ENCODE measurements around the gene PPP2R5D.
A peak's percentile ranks its signal among the peaks of the same experiment; 100 is the strongest.
"Not testable (repeated sequence)": the region's sequence is repeated elsewhere in the genome, so short reads cannot be mapped to it uniquely, and the experiment has no call there.

The PPP2R5D gene

GRCh38 chr6:43032326-43032725 is 48.0 kb downstream of the PPP2R5D start:
- DNase-seq (ENCODE audit: low read depth) = no peak

- no peak for DNase-seq (ENCODE audit: low read depth)
These were observed 49.3 kb downstream of the PPP2R5D start for GRCh38 chr6:43033496-43034189.

- DNase-seq (ENCODE audit: low read depth) = no peak
These were observed 49.8 kb downstream of the PPP2R5D start for GRCh38 chr6:43034190-43034525.

- no peak for DNase-seq (ENCODE audit: low read depth)
These were observed 51.3 kb downstream of the PPP2R5D start for GRCh38 chr6:43035495-43036194.

DNA sequence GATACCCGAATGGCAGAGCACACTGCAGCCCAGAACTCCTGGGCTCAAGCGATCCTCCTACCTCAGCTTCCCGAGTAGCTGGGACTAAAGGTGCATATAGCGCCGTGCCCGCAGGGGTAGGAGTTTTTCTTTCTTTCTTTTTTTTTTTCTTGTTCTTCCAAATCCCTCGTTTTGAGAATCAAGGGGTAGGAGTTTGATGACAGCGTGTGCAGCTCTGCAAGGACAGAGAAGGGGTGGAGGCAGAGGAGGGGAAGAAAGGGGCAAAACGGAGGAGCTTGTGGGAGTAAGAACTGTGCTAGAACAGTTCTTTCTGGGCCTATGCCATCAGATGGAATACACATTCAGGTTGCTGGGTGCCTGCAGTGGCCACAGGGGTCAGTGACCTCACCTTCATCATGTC is 52.3 kb downstream of the PPP2R5D start:
- no peak for DNase-seq (ENCODE audit: low read depth)

DNA sequence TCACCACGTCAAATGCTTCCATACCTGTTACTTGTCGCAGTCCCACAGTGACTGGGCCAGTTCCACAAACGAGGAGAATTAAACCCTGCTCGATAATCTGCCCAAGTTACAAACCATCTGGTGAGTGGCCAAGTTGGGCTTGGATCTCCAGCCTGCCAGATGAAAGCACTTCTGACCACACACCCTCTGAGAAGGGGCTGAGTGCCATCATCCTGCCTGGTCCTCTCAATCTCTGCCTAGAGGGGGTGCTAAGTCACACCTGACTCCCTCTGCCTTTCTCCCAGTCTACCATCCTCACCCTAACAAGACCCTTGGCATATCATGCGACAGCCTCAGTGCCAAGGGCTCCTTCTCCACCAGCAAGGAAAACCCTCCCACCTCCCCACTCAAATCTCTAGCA is 52.8 kb downstream of the PPP2R5D start:
- DNase-seq (ENCODE audit: low read depth) = no peak

DNA sequence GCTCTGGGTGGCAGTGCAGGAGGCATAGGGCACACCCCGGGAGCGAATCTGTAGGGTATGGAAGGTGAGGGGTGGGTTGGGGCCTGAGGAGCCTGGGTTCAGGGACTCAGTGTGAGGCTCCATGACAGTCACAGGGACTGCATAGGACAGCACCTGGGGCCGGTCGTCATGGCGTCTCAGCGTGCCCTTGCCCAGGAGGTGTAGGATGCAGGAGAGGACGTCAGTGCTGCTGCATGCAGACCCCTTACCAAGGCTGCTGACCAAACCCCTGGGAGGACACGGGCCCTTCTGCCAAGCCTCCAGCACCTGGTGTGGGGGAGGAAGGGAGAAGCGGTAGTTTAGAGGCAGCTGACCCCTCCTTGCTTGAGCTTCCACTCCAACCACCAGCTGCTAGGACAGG is 53.3 kb downstream of the PPP2R5D start:
- no peak for DNase-seq (ENCODE audit: low read depth)

DNA sequence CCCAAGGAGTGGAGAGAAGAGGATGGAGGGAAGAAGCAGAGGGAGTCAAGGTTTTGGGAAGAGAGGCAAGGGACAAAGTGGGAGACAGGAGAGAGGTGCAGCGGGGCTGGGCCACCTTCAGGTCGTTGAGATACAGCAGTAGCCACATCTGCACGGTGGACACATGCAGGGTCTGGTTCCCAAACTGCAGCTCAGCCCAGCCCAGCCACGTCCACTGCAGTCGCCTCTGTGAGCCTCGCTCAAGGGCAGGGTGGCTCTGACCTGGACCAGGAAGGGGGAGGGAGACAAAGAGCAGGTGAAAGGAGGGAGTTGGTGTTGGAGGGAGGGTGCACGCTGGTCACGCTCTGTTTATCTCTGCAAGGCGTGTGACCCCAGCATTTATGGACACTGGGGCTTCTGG is 54.4 kb downstream of the PPP2R5D start:
- no peak for DNase-seq (ENCODE audit: low read depth)

GRCh38 chr6:43040542-43041257 is 56.3 kb downstream of the PPP2R5D start:
- no peak for DNase-seq (ENCODE audit: low read depth)

GRCh38 chr6:43041475-43041874 is 57.1 kb downstream of the PPP2R5D start:
- DNase-seq (ENCODE audit: low read depth) = not testable (repeated sequence)

DNA sequence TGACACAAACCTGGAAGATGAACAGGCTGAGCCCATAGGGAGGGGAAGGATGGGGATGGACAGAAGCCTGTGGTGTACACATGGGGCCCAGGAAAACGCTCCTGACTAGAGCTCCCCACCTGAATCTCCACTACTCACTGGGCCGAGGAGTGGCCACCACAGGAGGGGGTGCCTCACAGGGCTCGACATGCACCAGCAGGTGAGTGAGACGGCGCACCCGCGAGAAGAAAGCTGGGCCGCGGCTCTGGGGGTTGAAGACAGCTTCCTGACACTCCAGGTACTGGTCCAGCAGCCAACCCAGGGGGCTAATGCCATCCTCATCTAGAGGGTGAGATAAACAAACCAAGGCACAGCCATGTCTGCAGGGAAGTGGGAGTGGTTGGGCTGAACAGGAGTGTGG is 58.9 kb downstream of the PPP2R5D start:
- DNase-seq (ENCODE audit: low read depth) = no peak

GRCh38 chr6:43045371-43045930 is 61.1 kb downstream of the PPP2R5D start:
- no peak for DNase-seq (ENCODE audit: low read depth)

DNA sequence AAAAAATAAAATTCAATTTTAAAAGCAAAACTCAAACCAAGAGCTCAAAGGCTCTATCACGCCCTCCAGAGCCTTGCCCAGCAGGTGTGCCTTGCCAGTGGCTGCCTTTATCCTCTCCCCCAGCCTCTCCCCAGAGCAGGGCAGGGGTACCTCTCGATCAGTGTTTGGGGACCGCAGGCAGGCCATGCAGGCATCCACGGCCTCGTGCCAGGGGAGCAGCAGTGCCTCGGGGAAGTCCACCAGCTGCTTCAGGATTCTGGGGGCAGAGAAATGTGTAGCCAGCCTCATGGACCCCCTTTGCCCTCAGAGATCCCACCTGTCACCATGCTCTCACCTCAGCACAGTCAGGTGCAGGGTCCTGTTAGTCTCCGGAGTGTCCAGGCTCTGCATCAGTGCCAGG is 63.6 kb downstream of the PPP2R5D start:
- no peak for DNase-seq (ENCODE audit: low read depth)

DNA sequence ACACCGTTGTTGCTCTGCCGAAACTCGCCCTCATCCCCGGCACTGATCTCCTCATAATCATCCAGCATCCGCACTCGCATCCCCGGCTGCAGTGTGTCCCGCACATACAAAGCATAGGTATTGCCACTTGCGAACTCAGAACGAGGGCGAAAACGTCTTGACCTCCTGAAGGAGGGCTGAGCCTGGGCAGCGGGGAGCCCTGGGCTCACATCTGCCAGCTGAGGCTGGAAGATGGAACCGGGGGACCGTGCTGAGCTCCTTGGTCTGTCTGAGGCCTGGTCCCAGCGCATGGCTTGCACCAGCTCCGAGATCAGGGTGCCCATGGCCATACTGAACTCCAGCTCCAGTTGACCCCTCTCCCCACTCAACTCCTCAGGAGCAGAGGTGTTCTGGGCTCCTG is 66.6 kb downstream of the PPP2R5D start:
- DNase-seq (ENCODE audit: low read depth) = no peak

- no peak for DNase-seq (ENCODE audit: low read depth)
These were observed 68.0 kb downstream of the PPP2R5D start for GRCh38 chr6:43052225-43052841.

- DNase-seq (ENCODE audit: low read depth) = no peak
These were observed 68.6 kb downstream of the PPP2R5D start for GRCh38 chr6:43052842-43053544.

GRCh38 chr6:43053545-43054205 is 69.3 kb downstream of the PPP2R5D start, which contains the start of gene CUL7:
CUL7 (minus strand) TSS chr6:43053851; CDS start chr6:43052788, 1,063 bp downstream.
- peak; percentile 96 for DNase-seq (ENCODE audit: low read depth)

- DNase-seq (ENCODE audit: low read depth) = no peak
These were observed 70.0 kb downstream of the PPP2R5D start for GRCh38 chr6:43054206-43054943.

DNA sequence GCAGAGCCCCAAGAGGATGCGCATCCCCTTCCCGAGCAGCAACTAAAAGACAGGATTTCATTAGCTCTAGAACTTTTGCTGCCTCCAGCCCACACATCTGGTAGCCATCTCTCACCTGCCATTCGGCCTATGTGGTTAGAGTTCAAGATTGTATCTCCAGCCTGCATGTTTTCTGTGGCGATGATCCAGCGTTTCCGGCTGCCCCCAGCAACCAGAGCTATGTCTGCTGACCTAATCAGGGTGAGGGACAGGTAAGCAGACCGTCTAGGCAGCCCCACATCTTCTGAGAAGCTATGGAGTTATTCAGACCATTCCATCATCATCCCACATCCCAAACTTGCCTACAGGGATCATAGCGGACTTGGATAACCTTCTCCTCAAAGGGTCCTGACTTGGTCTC is 71.6 kb downstream of the PPP2R5D start:
- no peak for DNase-seq (ENCODE audit: low read depth)

DNA sequence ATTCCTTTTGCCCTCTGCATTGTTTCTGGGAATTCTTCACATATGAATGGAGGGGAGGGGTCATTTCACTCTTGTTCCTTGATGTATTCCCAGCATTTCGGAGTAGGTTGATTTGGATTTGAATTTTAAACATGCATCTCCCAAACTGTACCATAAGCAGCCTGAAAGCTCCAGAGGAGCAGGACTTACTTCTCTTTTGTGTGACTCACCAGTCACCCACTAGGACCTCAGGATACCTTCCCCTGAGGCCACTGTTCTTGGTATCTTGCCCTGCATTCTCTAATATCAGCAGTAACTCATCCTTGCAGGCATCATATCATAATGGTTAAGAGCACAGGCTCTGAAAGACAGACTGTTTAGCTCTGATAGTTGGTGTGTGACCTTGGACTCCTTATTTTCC is 74.2 kb downstream of the PPP2R5D start:
- no peak for DNase-seq (ENCODE audit: low read depth)
